Fibroblast of gingiva (primary cell): ENCODE measurements around the gene LITAF.
"Not testable (repeated sequence)": the region's sequence is repeated elsewhere in the genome, so short reads cannot be mapped to it uniquely, and the experiment has no call there.

Experiments used
- DNase-seq: peaks from one replicate; pipeline ENCODE4 v3.0.0-alpha.2; 2011; ENCODE audit warnings: low read depth

LITAF gene

DNA sequence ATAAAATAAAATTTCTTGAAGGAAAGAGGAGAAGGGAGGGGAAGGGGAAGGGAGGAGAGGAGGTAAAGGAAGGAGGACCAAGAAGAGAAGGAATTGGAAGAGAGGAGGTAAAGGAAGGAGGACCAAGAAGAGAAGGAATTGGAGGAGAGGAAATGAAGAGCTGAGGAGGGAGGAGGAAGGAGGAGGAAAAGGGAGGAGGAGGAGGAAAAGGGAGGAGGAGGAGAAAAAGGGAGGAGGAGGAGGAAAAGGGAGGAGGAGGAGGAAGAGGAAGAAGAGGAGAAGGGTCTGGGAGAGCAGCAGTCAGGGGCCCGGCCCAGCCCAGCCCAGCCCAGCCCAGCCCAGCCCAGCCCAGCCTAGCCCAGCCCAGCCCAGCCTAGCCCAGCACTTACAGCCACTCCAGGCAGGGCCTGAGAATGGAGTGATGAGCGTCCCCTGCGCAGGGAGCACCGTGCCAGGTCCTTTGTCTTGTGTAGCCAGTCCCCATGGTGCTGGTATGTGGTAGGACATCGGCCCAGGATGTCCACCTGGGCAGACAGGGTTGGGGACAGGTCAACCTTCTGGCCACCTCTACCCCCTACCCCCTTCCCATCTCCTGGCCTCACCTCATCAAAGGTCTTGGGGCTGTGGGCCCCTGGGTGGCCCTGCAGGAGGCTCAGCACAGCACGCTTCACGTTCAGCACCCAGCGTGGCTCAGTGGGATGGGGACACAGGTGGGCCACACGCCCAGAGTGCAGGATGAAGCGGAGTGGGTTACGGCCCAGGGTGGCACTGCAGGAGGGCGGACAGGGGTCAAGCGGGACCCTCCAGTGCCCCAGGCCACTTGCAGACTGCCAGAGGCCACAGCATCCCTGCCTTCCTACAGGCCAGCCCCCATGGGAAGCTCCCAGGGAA is 70.9 kb downstream of the LITAF start:
- no peak for DNase-seq

DNA sequence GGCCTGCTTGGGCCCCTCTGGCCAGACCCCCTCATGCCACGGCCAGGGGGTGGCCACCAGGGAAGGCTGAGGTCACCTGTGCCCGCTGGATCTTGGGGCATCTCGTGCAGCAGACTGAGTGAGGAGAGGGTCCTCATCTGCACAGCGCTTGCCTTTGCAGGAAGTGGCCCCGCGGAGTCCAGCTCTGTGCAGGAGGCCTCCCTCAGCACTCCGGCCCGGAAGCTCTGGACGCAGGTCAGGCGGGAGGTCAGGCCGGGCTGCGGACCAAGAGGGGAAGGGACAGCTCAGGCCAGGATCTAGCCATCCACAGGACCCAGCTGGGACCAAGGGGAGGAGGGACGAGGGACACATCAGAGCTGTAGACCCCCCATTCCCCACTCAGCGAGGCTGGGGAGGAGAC is 72.4 kb downstream of the LITAF start:
- DNase-seq = no peak

DNA sequence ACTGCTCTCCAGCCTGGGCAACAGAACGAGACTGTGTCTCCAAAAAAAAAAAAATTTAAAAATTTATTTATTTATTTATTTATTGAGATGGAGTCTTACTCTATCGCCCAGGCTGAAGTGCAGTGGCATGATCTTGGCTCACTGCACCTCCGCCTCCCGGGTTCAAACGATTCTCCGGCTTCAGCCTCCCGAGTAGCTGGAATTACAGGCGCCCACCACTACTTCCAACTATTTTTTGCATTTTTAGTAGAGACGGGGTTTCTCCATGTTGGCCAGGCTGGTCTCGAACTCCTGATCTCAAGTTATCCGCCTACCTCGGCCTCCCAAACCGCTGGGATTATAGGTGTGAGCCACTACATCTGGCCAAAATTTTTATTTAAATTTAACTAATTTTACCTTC is 73.4 kb downstream of the LITAF start:
- DNase-seq = not testable (repeated sequence)

DNA sequence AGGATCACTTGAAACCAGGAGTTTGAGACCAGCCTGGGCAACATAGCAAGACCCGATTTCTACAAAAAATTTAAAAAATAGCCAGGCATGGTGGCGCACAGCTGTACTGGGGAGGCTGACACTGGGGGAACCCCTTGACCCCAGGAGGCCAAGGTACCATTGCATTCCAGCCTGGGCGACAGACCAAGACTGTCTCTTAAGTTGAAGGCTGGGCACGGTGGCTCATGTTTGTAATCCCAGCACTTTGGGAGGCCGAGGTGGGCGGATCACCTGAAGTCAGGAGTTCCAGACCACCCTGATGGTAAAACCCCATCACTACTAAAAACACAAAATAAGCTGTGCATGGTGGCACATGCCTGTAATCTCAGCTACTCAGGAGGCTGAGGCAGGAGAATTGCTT is 74.9 kb downstream of the LITAF start:
- no peak for DNase-seq

DNA sequence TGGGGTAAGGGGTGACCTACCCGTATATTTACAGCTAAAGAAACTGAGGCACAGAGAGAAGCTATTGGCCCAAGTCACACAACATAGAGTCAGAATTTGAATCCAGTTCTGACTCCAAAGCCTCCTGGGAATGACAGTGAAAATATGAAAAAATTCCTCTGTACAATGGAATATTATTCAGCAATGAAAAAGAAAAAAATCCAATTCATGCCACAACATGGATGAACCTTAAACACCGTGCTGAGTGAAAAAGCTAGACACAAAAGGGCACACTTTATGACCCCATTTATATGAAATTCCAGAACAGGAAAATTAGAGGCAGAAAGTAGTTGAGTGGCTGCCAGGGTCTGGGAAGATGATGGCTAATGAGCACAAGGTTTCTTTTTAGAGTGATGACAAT is 75.4 kb downstream of the LITAF start:
- DNase-seq = no peak

DNA sequence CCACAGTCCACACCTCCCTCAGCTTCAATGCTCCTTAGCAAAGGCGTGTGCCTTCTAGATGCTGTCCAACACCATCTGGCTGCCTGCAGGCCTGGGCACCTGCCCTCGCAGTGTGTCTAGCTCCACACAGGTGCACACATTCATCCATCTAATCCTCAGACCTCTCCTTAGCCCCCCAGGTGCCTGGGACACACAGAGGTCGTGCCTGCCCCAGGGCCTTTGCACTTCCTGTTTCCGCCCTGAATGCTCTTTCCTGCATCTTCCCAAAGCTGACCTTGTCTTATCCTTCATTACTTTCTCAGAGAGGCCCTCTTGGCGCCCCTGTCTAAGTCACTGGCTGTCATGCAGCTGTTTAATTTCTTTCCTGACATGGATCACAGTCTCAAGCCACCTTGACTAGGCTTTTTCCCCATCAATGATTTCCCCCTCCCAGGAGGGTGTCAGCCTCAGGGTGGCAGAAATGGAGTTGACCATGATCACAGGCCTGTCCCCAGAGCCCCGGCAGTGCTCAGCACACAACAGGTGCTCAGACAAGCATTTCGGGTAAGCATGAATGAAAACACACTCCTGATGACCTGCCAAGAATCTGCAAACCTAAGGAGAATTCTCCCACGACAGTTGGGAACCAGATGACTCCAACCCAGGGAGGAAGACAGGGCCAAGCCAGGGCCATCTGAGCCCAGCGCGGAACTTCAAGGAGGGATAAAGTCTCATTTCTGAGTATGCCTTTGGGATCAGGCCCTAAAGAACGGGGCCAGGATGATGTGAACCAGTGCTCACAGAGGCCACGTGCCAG is 76.3 kb downstream of the LITAF start:
- DNase-seq = no peak

DNA sequence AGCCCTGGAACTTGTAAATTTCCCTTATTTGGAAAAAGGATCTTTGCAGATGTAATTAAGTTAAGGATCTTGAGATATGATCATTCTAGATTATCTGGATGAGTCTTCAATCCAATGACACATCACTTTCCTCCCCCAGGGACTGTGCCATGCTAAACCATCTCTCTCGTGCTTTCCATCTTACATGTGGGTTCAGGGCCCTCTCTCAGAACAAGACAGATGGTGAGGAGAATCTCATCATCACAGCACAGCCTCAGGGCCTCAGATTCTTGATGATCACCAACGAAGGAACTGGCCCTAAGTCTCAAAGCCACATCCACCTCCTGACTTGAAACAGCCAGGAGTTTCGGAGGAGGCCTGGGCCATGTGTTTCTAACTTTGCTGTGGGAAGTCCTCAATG is 78.7 kb downstream of the LITAF start:
- DNase-seq = no peak

DNA sequence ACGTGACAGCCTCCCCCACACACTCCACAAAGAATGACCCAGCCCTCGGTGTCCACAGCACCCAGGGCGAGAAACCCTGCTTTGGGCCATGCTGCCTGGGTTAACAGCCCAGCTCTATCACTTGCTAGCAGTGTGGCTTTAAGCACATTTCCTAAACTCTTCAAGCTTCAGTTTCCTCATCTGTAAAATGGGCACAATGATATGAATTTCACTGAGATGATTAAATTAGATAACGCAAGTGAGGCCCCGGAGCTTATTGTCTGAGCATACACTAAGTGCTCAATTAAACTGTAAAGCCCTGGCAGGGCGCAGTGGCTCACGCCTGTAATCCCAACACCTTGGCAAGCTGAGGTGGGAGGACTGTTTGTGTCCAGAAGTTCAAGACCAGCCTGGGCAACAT is 79.4 kb downstream of the LITAF start:
- DNase-seq = no peak

DNA sequence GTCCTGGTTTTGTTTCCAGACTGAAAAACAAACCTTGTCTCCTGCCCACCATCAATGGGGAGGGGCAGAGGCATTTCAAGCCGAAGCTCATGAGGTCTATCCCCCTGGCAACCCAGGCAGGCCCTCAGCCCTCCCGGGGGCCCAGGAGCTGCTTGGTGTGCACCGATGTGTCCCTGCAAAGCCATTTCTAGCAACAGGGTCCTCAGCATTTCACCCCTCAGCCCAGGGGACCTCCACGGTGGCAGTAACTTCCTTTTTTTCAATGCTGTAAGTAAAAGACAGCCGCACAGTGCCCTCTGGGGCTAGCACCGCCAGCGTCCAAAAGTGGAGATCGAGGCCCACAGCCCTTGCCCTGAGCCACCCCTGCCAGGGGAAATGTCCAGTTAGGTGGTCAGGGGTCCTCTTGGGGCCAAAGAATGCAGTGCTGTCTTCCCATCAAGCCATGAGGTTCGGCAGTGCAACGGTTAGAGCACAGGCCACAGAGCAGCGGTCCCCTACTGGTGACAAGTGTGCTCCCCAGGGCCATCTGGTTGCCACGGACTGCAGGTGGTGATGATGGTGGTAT is 79.9 kb downstream of the LITAF start:
- DNase-seq = no peak

DNA sequence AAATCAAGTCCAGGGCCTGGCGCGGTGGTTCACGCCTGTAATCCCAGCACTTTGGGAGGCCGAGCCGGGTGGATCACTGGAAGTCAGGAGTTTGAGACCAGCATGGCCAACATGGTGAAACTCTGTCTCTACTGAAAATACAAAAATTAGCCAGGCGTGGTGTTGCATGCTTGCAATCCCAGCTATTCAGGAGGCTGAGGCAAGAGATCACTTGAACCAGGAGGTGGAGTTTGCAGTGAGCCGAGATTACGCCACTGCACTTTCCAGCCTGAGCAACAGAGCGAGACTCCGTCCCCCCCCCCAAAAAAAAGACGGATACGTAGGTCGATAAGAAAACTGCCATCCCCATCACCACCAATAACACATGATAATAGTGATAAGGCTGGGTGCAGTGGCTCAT is 82.5 kb downstream of the LITAF start:
- DNase-seq = not testable (repeated sequence)

DNA sequence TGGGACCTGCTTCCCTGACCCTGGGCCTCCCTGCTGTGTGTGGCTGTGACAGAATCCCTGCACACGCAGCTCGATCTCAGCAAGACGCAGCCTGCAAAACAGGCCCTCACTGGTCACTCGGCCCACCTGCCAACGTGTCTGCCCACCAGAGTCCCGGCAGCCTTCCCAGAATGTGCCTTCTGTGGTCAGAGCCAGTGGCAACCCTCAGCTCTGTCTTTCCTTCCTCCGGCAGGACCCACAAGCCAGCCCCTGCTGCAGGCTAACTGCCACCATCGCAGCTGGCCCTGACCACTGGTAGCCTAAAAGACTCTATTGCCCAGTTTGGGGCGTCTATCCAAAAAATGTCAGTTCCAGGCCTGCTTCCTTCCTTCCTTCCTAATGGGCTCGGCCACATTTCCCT is 83.2 kb downstream of the LITAF start:
- no peak for DNase-seq

DNA sequence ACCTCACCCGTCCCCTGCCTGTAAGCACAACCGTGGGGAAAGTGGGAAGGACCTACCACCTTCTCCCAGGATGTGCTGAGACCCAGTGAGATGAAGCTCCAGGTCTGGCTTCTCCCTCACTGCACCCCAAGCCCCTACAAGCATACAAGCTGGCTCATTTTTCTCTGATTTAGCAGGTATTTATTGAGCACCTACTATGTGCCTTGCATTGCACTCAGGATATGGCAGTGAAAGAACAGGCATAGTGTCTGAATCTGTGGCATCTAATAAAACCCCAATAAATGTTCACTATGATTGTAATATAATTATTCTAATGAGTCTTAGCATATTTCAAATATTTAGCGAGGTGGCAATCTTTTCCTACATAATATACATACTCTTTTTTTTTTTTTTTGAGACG is 84.5 kb downstream of the LITAF start:
- DNase-seq = no peak

DNA sequence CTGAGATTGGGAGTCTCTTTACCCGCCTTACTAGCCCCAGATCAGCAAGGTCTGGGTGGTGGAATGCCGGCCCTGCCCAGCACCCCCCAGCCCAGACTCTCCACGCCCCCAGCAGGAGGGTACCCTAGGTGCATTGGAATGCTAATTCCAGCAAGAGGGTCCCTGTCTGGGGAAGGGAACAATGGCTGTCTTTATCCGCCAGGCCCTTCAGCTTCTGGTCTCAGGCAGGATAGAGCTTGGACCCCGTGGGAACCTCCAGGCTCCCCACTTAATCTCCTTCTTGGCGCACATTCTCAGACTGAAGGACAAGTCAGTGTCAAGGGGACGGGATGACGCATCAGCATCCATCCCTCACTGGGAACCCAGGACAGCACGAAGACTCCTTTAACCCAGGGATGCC is 85.1 kb downstream of the LITAF start:
- no peak for DNase-seq

DNA sequence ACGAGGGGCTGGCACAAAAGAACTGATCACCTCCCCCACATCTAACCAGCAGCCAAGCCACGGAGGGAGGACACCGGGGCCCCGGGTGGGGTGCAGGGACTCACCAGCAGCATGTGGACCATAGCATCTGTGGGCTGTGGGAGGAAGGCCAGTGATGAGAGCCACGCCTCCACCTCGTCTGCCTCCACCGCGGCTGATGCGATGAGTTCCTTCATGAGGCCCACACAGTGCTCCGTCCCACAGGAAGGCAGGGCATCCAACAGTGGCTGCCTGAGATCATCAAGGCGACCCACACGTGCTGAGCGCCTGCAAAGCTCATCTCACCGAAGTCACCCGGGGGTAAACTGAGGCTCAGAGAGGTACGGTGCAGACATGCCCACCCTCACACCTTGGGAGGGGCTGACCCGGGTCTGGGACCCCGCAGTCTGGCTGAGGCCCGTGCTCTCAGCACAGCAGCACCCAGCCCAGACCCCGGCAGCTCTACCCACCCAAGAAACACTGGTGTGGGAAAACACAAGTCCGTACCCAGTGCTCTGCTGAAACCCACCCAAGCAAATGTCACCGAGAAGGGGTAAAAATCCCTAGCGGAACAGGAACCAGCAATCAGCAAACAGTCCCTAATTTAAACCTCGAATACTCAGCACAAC is 85.9 kb downstream of the LITAF start:
- no peak for DNase-seq

DNA sequence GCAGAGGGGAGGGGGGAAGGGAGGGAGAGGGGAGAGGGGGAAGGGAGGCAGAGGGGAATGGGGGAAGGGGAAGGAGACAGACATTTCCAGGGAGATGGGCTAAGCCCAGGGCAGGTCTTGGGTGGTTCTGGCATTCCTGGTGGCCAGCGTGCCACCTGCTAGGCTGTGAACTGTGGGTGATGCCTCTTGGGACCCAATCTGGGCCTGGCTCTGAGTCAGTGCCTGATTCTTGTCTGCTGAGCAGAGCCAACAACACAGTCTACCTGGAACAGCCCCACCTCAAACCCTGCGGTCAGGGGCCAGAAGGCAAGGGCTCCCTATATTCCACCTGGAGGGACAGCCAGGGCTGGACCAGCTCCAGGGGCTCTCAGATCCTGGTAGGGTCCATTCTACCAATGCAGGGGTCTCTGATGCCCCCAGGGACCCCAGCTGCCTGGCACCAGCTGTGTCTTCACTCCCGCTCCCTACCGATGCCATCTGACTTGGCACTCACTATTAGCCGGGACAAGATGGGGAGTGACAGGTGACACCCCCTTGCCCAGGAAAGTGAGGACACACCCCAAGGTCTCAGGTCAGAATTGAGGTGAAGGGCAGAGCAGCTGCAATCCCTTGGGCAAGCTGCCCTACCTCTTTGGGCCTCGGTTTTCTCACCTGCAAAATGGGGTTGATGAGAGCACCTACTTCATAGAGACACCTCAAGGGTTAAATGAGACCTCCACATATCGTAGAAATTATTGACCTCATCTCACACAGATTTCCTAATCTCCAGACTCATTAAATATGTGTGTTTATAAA is 87.2 kb downstream of the LITAF start:
- no peak for DNase-seq

DNA sequence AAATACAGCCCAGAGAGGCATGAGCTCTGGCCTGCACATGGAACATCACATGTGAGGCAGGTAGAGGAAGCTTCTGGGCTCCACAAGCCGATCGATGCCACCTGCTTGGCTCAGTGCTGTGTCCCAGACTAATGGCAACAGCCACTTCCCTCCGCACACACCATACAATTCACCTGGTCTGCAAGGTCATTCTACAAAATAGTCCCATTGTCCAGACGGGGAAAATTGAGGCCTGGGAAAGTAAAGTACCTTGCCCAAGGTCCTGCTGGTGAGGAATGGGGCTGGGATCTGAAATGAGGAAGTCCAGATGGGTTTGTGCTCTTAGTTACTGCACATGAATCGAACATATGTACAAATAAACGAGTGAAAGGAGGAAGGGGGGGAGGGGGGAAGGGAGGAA is 88.0 kb downstream of the LITAF start:
- no peak for DNase-seq

DNA sequence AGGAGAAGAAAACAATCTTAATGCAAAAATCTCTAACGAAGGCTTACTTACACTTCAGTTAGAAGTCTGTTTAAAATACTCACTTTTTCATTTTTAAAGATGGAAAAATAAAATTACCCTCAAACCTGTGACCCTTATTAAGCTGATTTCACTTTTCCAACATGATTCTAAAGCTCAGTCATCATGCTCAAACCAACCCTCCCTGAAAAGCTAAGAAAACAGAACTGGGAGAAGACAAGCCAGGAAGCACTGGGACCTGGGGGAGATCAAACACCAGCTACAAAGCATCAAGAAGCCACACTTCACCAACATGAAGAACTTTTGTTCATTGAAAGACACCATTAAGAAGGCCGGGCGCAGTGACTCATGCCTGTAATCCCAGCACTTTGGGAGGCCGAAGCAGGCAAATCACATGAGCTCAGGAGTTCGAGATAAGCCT is 88.8 kb downstream of the LITAF start:
- no peak for DNase-seq
